Stimulated activated CD8-positive, alpha-beta memory T cell treated with anti-CD3 and anti-CD28 coated beads, Interleukin-7, amount 100 ng/mL, for 48 hours (primary cell): ENCODE results near the gene DNAAF6.

Experiments
- DNase-seq, 2 donors: peaks; one replicate each; pipeline ENCODE4 v3.0.0-alpha.2; 2020; ENCODE audit warnings: low read depth in 1 of 2; ENCODE audit errors: extremely low read depth in 1 of 2

DNAAF6 gene

DNA sequence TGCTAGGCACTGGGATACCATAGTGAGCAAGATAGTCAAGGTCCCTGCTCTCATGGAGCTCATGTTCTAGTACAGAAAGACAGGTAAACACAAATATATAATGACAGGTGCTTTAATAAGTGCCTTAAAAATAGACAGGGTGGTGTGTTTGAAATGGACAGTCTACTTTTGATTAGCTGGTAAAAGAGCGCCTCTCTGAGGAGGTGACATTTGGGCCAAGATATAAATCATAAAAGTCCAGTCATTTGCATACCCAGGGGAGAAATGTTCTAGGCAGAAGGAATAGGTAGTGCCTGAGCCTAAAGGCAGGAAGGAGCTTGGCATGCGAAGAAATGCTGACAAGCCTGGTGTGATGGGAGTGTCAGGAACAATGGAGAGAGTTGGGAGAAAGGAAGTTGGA is 83.6 kb downstream of the DNAAF6 start:
- no peak for DNase-seq

DNA sequence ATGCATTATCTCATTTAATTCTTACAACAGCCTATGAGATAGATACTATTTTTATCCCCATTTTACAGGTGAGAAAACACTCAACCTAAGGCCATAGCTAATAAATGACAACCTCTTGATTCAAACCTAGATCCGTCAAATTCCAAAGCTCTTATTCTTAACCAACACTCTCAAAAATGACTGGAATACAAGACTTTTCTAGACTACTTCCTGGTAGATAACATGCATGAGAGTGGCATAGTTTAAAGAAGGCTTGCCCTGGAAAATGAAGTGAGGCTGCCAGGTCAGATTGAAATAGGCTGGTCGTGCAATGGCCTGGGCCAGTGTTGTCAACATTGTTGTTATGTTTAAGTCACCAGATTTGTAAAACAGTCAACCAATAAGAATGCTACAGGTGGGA is 86.6 kb downstream of the DNAAF6 start:
- no peak for DNase-seq
